Right kidney (tissue), 1 donor: ENCODE results near the gene CDADC1.

Source experiments
- DNase-seq: peaks from one replicate; pipeline ENCODE4 v3.0.0-alpha.2; 2016

Gene CDADC1

GRCh38 chr13:49235856-49236431 is 11.8 kb upstream of the CDADC1 start:
- DNase-seq = no peak

- DNase-seq = no peak
Observed at GRCh38 chr13:49238621-49239020, 9.1 kb upstream of the CDADC1 start.

GRCh38 chr13:49240017-49240416 is 7.7 kb upstream of the CDADC1 start:
- no peak for DNase-seq

- DNase-seq = no peak
Observed at GRCh38 chr13:49241296-49241695, 6.4 kb upstream of the CDADC1 start.

- DNase-seq = no peak
Observed at GRCh38 chr13:49245101-49245500, 2.6 kb upstream of the CDADC1 start.

GRCh38 chr13:49246850-49247642 is 679 bp upstream of the CDADC1 start:
- DNase-seq = peak; percentile 3

- DNase-seq = no peak
Observed at GRCh38 chr13:49248622-49249002, 887 bp downstream of the CDADC1 start.

GRCh38 chr13:49251326-49251725 is 3.6 kb downstream of the CDADC1 start:
- DNase-seq = no peak

- DNase-seq = no peak
Observed at GRCh38 chr13:49253310-49253709, 5.6 kb downstream of the CDADC1 start.

- DNase-seq = no peak
Observed at GRCh38 chr13:49254007-49254406, 6.3 kb downstream of the CDADC1 start.

GRCh38 chr13:49256841-49257240 is 9.1 kb downstream of the CDADC1 start:
- DNase-seq = no peak

GRCh38 chr13:49258089-49258796 is 10.5 kb downstream of the CDADC1 start:
- no peak for DNase-seq

- DNase-seq = no peak
Observed at GRCh38 chr13:49259586-49259985, 11.9 kb downstream of the CDADC1 start.

- DNase-seq = no peak
Observed at GRCh38 chr13:49262634-49263033, 14.9 kb downstream of the CDADC1 start.

- DNase-seq = no peak
Observed at GRCh38 chr13:49265822-49266221, 18.1 kb downstream of the CDADC1 start.

GRCh38 chr13:49271264-49271663 is 23.5 kb downstream of the CDADC1 start:
- no peak for DNase-seq

- DNase-seq = no peak
Observed at GRCh38 chr13:49272296-49272695, 24.6 kb downstream of the CDADC1 start.

GRCh38 chr13:49278211-49278610 is 30.5 kb downstream of the CDADC1 start:
- no peak for DNase-seq

- no peak for DNase-seq
Observed at GRCh38 chr13:49279112-49279511, 31.4 kb downstream of the CDADC1 start.

GRCh38 chr13:49279885-49280284 is 32.2 kb downstream of the CDADC1 start:
- DNase-seq = no peak

- no peak for DNase-seq
Observed at GRCh38 chr13:49287995-49288394, 40.3 kb downstream of the CDADC1 start.

GRCh38 chr13:49288458-49288857 is 40.7 kb downstream of the CDADC1 start:
- DNase-seq = no peak

GRCh38 chr13:49292742-49293486 is 45.2 kb downstream of the CDADC1 start:
- no peak for DNase-seq
